K562 (cell line): ENCODE results near the gene ZCCHC4. TPM values are rescaled to one million over a fixed set of nuclear protein-coding genes. Genes with fewer than 3 reads are reported as not detected.

Experiments
- BCL6 ChIP-seq: fragments of 250-450 bp; sonication (Bioruptor Pico); IDR thresholded peaks from 2 replicates; pipeline ENCODE4 v1.4.0; 2020
- IRF2 ChIP-seq: sonication (generic); formaldehyde crosslinking; IDR thresholded peaks from 2 replicates; pipeline ENCODE4 v1.8.1; 2022; ENCODE audit warnings: mild to moderate bottlenecking, missing genetic modification reagents
- MAFG ChIP-seq: fragments of 450-650 bp; conservative IDR thresholded peaks from 2 replicates; pipeline ENCODE4 v1.6.1; 2016; ENCODE audit warnings: missing genetic modification characterization, missing compliant biosample characterization
- MCM7 ChIP-seq, 2 experiments: fragments of 450-650 bp; IDR thresholded peaks; 2 replicates each; pipeline ENCODE4 v1.6.1; 2016 to 2018
- MED1 ChIP-seq: sonication (generic); formaldehyde crosslinking; IDR thresholded peaks from 2 replicates; pipeline ENCODE4 v1.8.1; 2023; ENCODE audit warnings: missing genetic modification reagents, borderline replicate concordance
- MXD1 ChIP-seq: fragments of 250-450 bp; sonication (Bioruptor Pico); IDR thresholded peaks from 2 replicates; pipeline ENCODE4 v1.8.0; 2021; ENCODE audit warnings: borderline replicate concordance, mild to moderate bottlenecking, moderate library complexity; ENCODE audit not compliant: poor library complexity, severe bottlenecking
- NFIC ChIP-seq: fragments of 450-650 bp; IDR thresholded peaks from 2 replicates; pipeline ENCODE4 v1.6.1; 2017; ENCODE audit warnings: mild to moderate bottlenecking, inconsistent platforms
- PTRF ChIP-seq: fragments of 450-650 bp; IDR thresholded peaks from 2 replicates; pipeline ENCODE4 v1.6.1; 2016; ENCODE audit warnings: mild to moderate bottlenecking, missing genetic modification characterization, missing compliant biosample characterization
- ZNF318 ChIP-seq, 2 experiments: fragments of 450-650 bp; IDR thresholded peaks; 2 replicates each; pipeline ENCODE4 v1.6.1; 2016; ENCODE audit warnings: mild to moderate bottlenecking in 2 of 2, borderline replicate concordance in 1 of 2, low read depth in 1 of 2, moderate library complexity in 1 of 2
- ZNF696 ChIP-seq: fragments of 250-450 bp; sonication (Bioruptor Pico); conservative IDR thresholded peaks from 2 replicates; pipeline ENCODE4 v1.4.0; 2020; ENCODE audit warnings: mild to moderate bottlenecking, moderate library complexity
- ZNF79 ChIP-seq: fragments of 250-450 bp; sonication (Bioruptor Pico); IDR thresholded peaks from 2 replicates; pipeline ENCODE4 v1.4.0; 2020; ENCODE audit warnings: low read depth, mild to moderate bottlenecking, moderate library complexity
- polyA plus RNA-seq, 8 experiments: library from polyadenylated mRNA; depleted of rRNA in 4 of 8; stranded (reverse) in 5 of 8; unstranded in 3 of 8; fragments of >200 nt; fragmentation: Nextera tagmentation in 2 of 8; fragmentation: Illumina TruSeq in 1 of 8; extraction: Ambion mirVana in 2 of 8; extraction: Trizol in 1 of 8; gene quantifications; 2 replicates each; pipeline versions ENCODE4 v1.2.1 to v1.2.3, GENCODE V29; 2011 to 2014; ENCODE audit warnings: inconsistent platforms in 1 of 8, missing spikeins in 1 of 8
- total RNA-seq, 7 experiments: library from RNA; depleted of rRNA in 6 of 7; stranded (reverse); fragments of >200 nt in 6 of 7; fragmentation: Illumina TruSeq in 2 of 7; extraction: Trizol in 2 of 7; gene quantifications; 2 replicates each; pipeline versions ENCODE4 v1.2.1 to v1.2.3, GENCODE V29; 2011 to 2021; ENCODE audit warnings: low replicate concordance in 1 of 7
- TF ChIP-seq, protein P1 (sequence below), 2 experiments: fragments of 450-650 bp in 1 of 2; sonication (generic) in 1 of 2; formaldehyde crosslinking in 1 of 2; IDR thresholded peaks in 1 of 2; conservative IDR thresholded peaks in 1 of 2; 2 replicates each; pipeline versions ENCODE4 v1.6.1 to v1.8.1; 2016 to 2023; ENCODE audit warnings: mild to moderate bottlenecking in 2 of 2, moderate library complexity in 2 of 2, inconsistent platforms in 1 of 2, missing genetic modification reagents in 1 of 2
- TF ChIP-seq, protein P2 (sequence below), 3 experiments: IDR thresholded peaks in 2 of 3; conservative IDR thresholded peaks in 1 of 3; 2 replicates each; pipeline ENCODE4 v1.5.1; 2011 to 2012; ENCODE audit warnings: low read length in 3 of 3, mild to moderate bottlenecking in 3 of 3, control low read depth in 2 of 3, improper control_type of control experiment in 1 of 3, inconsistent platforms in 1 of 3, low read depth in 1 of 3, mixed read lengths in 1 of 3, moderate library complexity in 1 of 3; ENCODE audit not compliant: insufficient read depth in 2 of 3

The ZCCHC4 gene
- total and polyA plus RNA-seq, 9 of the 15 experiments (the other 6 are each of a cell fraction or from before 2014, with no cell fraction given) = 5.3 to 26.1 (median 15.2) TPM

DNA sequence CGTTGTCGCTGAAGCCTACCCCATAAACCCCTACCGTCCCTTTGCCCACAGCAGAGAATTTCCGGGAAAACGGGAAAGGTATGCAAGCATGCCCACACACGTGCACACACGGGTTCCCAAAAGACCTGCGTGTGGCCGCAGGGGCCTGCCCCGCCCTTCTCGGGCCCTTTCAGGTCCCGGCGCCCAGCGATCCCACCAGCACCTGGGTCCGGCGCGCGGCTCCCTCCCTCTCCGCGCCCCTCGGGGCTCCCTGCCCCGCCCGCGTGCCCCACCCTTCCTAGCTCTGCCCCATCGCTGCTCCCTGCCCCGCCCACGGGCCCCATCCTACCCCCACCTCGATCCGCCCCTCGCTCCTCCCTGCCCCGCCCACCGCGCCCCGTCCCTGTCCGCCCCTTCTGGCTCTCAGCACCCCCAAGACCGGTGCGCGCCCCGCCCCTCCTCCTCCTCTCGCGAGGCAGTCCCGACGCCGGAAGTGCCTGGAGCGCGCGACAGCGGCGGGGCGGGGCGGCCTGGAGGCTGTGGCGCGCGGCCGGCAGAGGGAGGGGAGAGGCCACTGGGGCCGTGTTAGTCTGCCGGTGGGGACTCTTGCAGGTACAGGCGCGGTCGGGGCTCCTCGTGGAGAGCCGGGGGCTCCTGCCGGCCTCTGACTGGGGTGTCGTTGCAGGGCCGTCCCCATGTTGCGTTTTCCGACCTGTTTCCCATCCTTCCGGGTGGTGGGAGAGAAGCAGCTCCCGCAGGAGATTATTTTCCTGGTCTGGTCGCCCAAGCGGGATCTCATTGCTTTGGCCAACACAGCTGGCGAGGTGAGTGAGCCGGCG, 64.4 kb downstream of the ZCCHC4 start, which contains the start of gene ANAPC4 (continued):
- TF ChIP-seq ZNF696 (CRISPR knock-in tag) (no peak), MXD1 (CRISPR knock-in tag) (no peak), MAFG (tag) (no peak), IRF2 (CRISPR knock-in tag) (no peak), ZNF79 (CRISPR knock-in tag) (no peak), PTRF (tag) (no peak), MED1 (CRISPR knock-in tag) (no peak), NFIC (peak; percentile 53; the same call in 1 of the 2 replicates), BCL6 (CRISPR knock-in tag) (no peak), ZNF318 (IDR thresholded peaks at IDR 0.05; ENCODE audit: borderline replicate concordance in 1 of 2, low read depth in 1 of 2) (no peak), MCM7 (IDR thresholded peaks at IDR 0.05) (no peak)
- TF ChIP-seq, protein P1, sequence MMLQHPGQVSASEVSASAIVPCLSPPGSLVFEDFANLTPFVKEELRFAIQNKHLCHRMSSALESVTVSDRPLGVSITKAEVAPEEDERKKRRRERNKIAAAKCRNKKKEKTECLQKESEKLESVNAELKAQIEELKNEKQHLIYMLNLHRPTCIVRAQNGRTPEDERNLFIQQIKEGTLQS (IDR thresholded peaks at IDR 0.05) = no peak
- TF ChIP-seq, protein P1 (CRISPR knock-in tag; conservative IDR thresholded peaks at IDR 0.05) = no peak
- TF ChIP-seq, protein P2, sequence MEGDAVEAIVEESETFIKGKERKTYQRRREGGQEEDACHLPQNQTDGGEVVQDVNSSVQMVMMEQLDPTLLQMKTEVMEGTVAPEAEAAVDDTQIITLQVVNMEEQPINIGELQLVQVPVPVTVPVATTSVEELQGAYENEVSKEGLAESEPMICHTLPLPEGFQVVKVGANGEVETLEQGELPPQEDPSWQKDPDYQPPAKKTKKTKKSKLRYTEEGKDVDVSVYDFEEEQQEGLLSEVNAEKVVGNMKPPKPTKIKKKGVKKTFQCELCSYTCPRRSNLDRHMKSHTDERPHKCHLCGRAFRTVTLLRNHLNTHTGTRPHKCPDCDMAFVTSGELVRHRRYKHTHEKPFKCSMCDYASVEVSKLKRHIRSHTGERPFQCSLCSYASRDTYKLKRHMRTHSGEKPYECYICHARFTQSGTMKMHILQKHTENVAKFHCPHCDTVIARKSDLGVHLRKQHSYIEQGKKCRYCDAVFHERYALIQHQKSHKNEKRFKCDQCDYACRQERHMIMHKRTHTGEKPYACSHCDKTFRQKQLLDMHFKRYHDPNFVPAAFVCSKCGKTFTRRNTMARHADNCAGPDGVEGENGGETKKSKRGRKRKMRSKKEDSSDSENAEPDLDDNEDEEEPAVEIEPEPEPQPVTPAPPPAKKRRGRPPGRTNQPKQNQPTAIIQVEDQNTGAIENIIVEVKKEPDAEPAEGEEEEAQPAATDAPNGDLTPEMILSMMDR (IDR thresholded peaks at IDR 0.05 in 2 of 3, conservative IDR thresholded peaks at IDR 0.05 in 1 of 3; ENCODE audit: insufficient read depth in 2 of 3, low read depth in 1 of 3, low read length in 3 of 3) = no peak
